Measurements from ENCODE around the gene SLC26A9. TPM values are rescaled to one million over a fixed set of nuclear protein-coding genes. Genes with fewer than 3 reads are reported as not detected.

The SLC26A9 gene
- total and polyA plus RNA-seq, 9 of the 15 experiments (the other 6 are each of a cell fraction or from before 2014, with no cell fraction given) = 0.03 TPM; not detected in 8

DNA sequence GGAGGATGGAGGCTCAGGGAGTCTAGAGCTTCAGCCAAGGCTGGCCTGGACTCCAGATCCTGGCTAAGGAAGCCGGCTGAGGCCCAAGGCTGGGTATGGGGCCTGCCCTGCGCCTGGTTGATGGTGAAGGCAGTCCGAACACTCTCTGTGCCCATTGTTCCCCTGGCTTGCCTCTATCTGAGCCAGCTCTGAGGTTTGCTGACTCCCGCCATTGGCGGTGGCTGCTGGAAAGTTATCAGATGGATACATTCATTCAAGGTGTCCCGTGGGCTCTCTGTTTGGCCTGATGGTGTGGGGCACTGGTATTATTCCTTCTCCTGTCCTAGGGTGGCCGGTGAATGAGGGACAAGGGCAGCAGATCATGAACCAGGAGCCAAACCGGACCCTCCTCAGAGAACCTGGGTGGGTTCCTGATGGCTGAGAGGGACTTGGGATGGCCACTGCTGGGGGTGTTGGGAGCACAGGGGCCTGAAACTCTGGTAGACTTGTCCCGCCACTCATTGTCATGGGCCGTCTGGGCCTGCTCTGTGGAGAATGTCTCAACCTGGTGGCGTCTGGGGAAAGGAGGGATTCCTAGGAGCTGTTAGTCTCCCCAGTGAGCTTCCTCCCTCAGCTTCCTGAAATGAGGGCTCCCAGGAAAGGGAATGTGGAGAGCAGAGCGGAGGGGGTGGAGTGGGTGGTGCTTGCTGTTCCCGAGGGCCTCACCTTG is 22.2 kb downstream of the SLC26A9 start:
- intact Hi-C loops (cut with micrococcal nuclease) (no loop called here), in situ Hi-C loops (cut with MboI) (loop anchor here (10.0 kb wide), 1 partner anchor 184 kb away; no protein-coding TSS in a partner anchor)
- BruUV-seq (replicated peaks) = no TSS peak
- POLR2A ChIA-PET = interaction anchor here (0.6 to 1.3 kb wide), 4 partner anchors 33 to 59 kb away, joined by 3 to 5 read pairs (median 3); no protein-coding TSS in a partner anchor
- no peak overlapping the region for H2AFZ ChIP-seq (ENCODE audit: low read depth, low read length)
- H4K20me1 ChIP-seq (replicated peaks; ENCODE audit: control insufficient read depth, insufficient read depth, low read length) = peaks cover 12% of the 10 kb centered on the region; the same call in 1 of the 2 replicates
- no peaks in the 10 kb centered on the region for H3K79me2 ChIP-seq (ENCODE audit: control insufficient read depth, insufficient read depth, low read length)
- H3K9me3 ChIP-seq (replicated peaks; ENCODE audit: control insufficient read depth, insufficient read depth, low read depth, low read length) = no peaks in the 10 kb centered on the region
- no peak for ATAC-seq
- under 1% methylated on average over 13 of the region's 13 CpGs for WGBS (ENCODE audit: insufficient coverage, low coverage, missing lambda C conversion rate)
- peaks cover 30 to 78% of the 10 kb centered on the region in 2 experiments for H3K27me3 ChIP-seq (ENCODE audit: control insufficient read depth in 2 of 2, insufficient read depth in 2 of 2, low read length in 2 of 2)
- no peak for FAIRE-seq
- H3K9me1 ChIP-seq (ENCODE audit: control insufficient read depth, insufficient read depth, low read length) = no peaks in the 10 kb centered on the region
- H3K9ac ChIP-seq (ENCODE audit: insufficient read depth in 1 of 2, low read depth in 2 of 2, low read length in 2 of 2) = no peak overlapping the region
- no peaks in the 10 kb centered on the region for H3K36me3 ChIP-seq (ENCODE audit: control insufficient read depth, insufficient read depth, low read length)
- H3K27ac ChIP-seq (ENCODE audit: extremely low read depth, low read depth, low read length) = no peak overlapping the region
- no peaks in the 10 kb centered on the region for H3K4me1 ChIP-seq (replicated peaks in 1 of 2; ENCODE audit: control insufficient read depth in 2 of 2, insufficient read depth in 2 of 2, low read length in 2 of 2)
- no peak overlapping the region for H3K4me2 ChIP-seq (ENCODE audit: insufficient read depth, low read length)
- TF ChIP-seq GABPB2 (CRISPR knock-in tag; conservative IDR thresholded peaks at IDR 0.05) = no peak
- no peak for TF ChIP-seq MCM3 (IDR thresholded peaks at IDR 0.05)
- TF ChIP-seq CREBBP (IDR thresholded peaks at IDR 0.05; ENCODE audit: low read depth, low read length) = no peak
- no peak for DNase-seq (ENCODE audit: extremely low read depth in 1 of 4, low spot score in 3 of 4)
- CTCF ChIA-PET (ENCODE audit: low intra/inter-chr PET ratio) = interaction anchor here (7.8 kb wide), 1 partner anchor 57 kb away, joined by 114 read pairs; no protein-coding TSS in a partner anchor
- H3K4me3 ChIP-seq = no peak overlapping the region

GRCh38 chr1:205920159-205920558 is 23.1 kb downstream of the SLC26A9 start:
- intact Hi-C loops (cut with micrococcal nuclease) (no loop called here), in situ Hi-C loops (cut with MboI) (loop anchor here (10.0 kb wide), 1 partner anchor 185 kb away; no protein-coding TSS in a partner anchor)
- H3K9me3 ChIP-seq (replicated peaks; ENCODE audit: control insufficient read depth, insufficient read depth, low read depth, low read length) = no peaks in the 10 kb centered on the region
- 0% methylated on average over 7 of the region's 7 CpGs for WGBS (ENCODE audit: insufficient coverage, low coverage, missing lambda C conversion rate)
- DNase-seq (ENCODE audit: extremely low read depth in 1 of 4, low spot score in 3 of 4) (no peak), FAIRE-seq (no peak), ATAC-seq (no peak)
- H3K9me1 ChIP-seq (ENCODE audit: control insufficient read depth, insufficient read depth, low read length) = no peaks in the 10 kb centered on the region
- no peaks in the 10 kb centered on the region for H3K36me3 ChIP-seq (ENCODE audit: control insufficient read depth, insufficient read depth, low read length)
- H3K4me2 ChIP-seq (ENCODE audit: insufficient read depth, low read length) = no peak overlapping the region
- no TSS peak for BruUV-seq (replicated peaks)
- peaks cover 28 to 75% of the 10 kb centered on the region in 2 experiments for H3K27me3 ChIP-seq (ENCODE audit: control insufficient read depth in 2 of 2, insufficient read depth in 2 of 2, low read length in 2 of 2)
- no peaks in the 10 kb centered on the region for H3K79me2 ChIP-seq (ENCODE audit: control insufficient read depth, insufficient read depth, low read length)
- no peak overlapping the region for H2AFZ ChIP-seq (ENCODE audit: low read depth, low read length)
- TF ChIP-seq ZFX (CRISPR knock-in tag; IDR thresholded peaks at IDR 0.05) = no peak
- TF ChIP-seq TAF7 (tag; IDR thresholded peaks at IDR 0.05) = no peak
- TF ChIP-seq GTF2F1 (IDR thresholded peaks at IDR 0.05; ENCODE audit: low read depth, low read length) = no peak
- no peak for TF ChIP-seq MYC (IDR thresholded peaks at IDR 0.05; ENCODE audit: low read depth, low read length)
- TF ChIP-seq MYC (CRISPR knock-in tag; IDR thresholded peaks at IDR 0.05; ENCODE audit: borderline replicate concordance, low read depth) = no peak
- TF ChIP-seq HNRNPUL1 (IDR thresholded peaks at IDR 0.05; ENCODE audit: low read length) = no peak
- no peak for TF ChIP-seq DNMT1 (IDR thresholded peaks at IDR 0.05)
- no peak for TF ChIP-seq GATA2 (CRISPR knock-in tag; IDR thresholded peaks at IDR 0.05)
- TF ChIP-seq SP2 (IDR thresholded peaks at IDR 0.05; ENCODE audit: extremely low read depth, low read depth, low read length, poor library complexity, severe bottlenecking) = no peak
- TF ChIP-seq RUNX1 (IDR thresholded peaks at IDR 0.05; ENCODE audit: low read depth) = no peak
- TF ChIP-seq ZFP1 (CRISPR knock-in tag; IDR thresholded peaks at IDR 0.05) = no peak
- no peak for TF ChIP-seq PHF21A (IDR thresholded peaks at IDR 0.05; ENCODE audit: borderline replicate concordance, low read depth)
- TF ChIP-seq SREBF2 (CRISPR knock-in tag; IDR thresholded peaks at IDR 0.05) = no peak
- POLR2A ChIA-PET = interaction anchor here (0.7 kb wide), 1 partner anchor 579 kb away, joined by 3 read pairs; no protein-coding TSS in a partner anchor
- H4K20me1 ChIP-seq (replicated peaks; ENCODE audit: control insufficient read depth, insufficient read depth, low read length) = peaks cover 12% of the 10 kb centered on the region; the same call in 1 of the 2 replicates
- H3K9ac ChIP-seq (ENCODE audit: insufficient read depth in 1 of 2, low read depth in 2 of 2, low read length in 2 of 2) = no peak overlapping the region
- no peaks in the 10 kb centered on the region for H3K4me1 ChIP-seq (replicated peaks in 1 of 2; ENCODE audit: control insufficient read depth in 2 of 2, insufficient read depth in 2 of 2, low read length in 2 of 2)
- H3K4me3 ChIP-seq = no peak overlapping the region
- CTCF ChIA-PET (ENCODE audit: low intra/inter-chr PET ratio) = interaction anchor here (7.8 kb wide), 1 partner anchor 58 kb away, joined by 114 read pairs; no protein-coding TSS in a partner anchor
- no peak overlapping the region for H3K27ac ChIP-seq (ENCODE audit: extremely low read depth, low read depth, low read length)
